Nephron progenitor cell (in vitro differentiated cells): Measurements from ENCODE around the gene G2E3.
"Not testable (repeated sequence)": the region's sequence is repeated elsewhere in the genome, so short reads cannot be mapped to it uniquely, and the experiment has no call there.

Source experiments
- DNase-seq: peaks from one replicate; pipeline ENCODE4 v3.0.0; 2021
- H3K27ac Mint-ChIP-seq: 2 replicates; pipeline ENCODE4 v1.8.0; 2021; ENCODE audit warnings: mild to moderate bottlenecking, moderate library complexity, mixed read lengths
- H3K27me3 Mint-ChIP-seq: 2 replicates; pipeline ENCODE4 v1.8.0; 2021; ENCODE audit warnings: mild to moderate bottlenecking, low read depth, mixed read lengths; ENCODE audit not compliant: poor library complexity
- H3K36me3 Mint-ChIP-seq: 2 replicates; pipeline ENCODE4 v1.8.0; 2021; ENCODE audit warnings: low read depth, mixed read lengths
- H3K4me1 Mint-ChIP-seq: 2 replicates; pipeline ENCODE4 v1.8.0; 2021; ENCODE audit warnings: mixed read lengths
- H3K4me3 Mint-ChIP-seq: 2 replicates; pipeline ENCODE4 v1.8.0; 2021; ENCODE audit warnings: mild to moderate bottlenecking, moderate library complexity, mixed read lengths
- H3K9me3 Mint-ChIP-seq: 2 replicates; pipeline ENCODE4 v1.8.0; 2021; ENCODE audit warnings: mild to moderate bottlenecking, moderate library complexity, mixed read lengths
- TF ChIP-seq, protein P1 (sequence below): fragments of 200-600 bp; sonication (generic); IDR thresholded peaks from 2 replicates; pipeline ENCODE4 v1.5.0; 2021; ENCODE audit warnings: antibody characterized with exemption

Gene G2E3

DNA sequence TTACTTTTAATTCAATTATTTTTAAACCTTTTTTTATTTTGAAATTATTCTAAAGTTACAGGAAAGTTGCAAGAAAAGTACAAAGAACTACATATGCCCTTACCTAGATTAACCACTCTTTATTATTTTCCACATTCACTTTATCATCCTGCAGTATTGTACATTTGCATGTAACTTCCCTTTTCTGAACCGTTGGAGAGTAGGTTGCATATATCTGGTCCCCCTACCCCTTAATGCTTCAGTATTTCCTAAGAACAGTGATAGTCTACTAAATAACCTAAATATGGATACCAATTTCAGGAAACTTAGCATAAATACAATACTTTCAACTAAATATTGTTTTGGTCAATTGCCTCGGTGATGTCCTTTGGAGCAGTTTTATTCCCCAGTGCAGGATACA, 15.0 kb downstream of the G2E3 start:
- no peak overlapping the region for H3K27ac Mint-ChIP-seq
- peaks cover 14% of the 10 kb centered on the region for H3K4me1 Mint-ChIP-seq
- TF ChIP-seq, protein P1, sequence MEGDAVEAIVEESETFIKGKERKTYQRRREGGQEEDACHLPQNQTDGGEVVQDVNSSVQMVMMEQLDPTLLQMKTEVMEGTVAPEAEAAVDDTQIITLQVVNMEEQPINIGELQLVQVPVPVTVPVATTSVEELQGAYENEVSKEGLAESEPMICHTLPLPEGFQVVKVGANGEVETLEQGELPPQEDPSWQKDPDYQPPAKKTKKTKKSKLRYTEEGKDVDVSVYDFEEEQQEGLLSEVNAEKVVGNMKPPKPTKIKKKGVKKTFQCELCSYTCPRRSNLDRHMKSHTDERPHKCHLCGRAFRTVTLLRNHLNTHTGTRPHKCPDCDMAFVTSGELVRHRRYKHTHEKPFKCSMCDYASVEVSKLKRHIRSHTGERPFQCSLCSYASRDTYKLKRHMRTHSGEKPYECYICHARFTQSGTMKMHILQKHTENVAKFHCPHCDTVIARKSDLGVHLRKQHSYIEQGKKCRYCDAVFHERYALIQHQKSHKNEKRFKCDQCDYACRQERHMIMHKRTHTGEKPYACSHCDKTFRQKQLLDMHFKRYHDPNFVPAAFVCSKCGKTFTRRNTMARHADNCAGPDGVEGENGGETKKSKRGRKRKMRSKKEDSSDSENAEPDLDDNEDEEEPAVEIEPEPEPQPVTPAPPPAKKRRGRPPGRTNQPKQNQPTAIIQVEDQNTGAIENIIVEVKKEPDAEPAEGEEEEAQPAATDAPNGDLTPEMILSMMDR, result no peak

DNA sequence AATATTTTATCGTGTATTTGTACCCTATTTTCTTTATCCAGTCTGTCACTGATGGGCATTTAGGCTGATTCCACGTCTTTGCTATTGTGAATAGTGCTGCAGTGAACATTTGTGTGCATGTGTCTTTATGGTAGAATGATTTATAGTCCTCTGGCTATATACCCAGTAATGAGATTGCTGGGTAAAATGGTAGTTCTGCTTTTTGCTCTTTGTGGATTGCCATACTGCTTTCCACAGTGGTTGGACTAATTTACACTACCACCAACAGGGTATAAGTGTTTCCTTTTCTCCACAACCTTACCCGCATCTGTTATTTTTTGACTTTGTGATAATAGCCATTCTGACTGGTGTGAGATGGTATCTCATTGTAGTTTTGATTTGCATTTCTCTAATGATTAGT, 15.8 kb downstream of the G2E3 start:
- not testable (repeated sequence) for H3K4me3 Mint-ChIP-seq, H3K27ac Mint-ChIP-seq, DNase-seq, H3K27me3 Mint-ChIP-seq, H3K4me1 Mint-ChIP-seq
- H3K36me3 Mint-ChIP-seq, result peaks cover 90% of the 10 kb centered on the region
- H3K9me3 Mint-ChIP-seq, result peaks cover 43% of the 10 kb centered on the region

More for the DNA sequence above, 15.0 kb downstream of the G2E3 start:
- no peak for DNase-seq
- H3K4me3 Mint-ChIP-seq, result no peak overlapping the region
- H3K27me3 Mint-ChIP-seq, result no peaks in the 10 kb centered on the region
- peaks cover 43% of the 10 kb centered on the region for H3K9me3 Mint-ChIP-seq
- H3K36me3 Mint-ChIP-seq, result peaks cover 90% of the 10 kb centered on the region

DNA sequence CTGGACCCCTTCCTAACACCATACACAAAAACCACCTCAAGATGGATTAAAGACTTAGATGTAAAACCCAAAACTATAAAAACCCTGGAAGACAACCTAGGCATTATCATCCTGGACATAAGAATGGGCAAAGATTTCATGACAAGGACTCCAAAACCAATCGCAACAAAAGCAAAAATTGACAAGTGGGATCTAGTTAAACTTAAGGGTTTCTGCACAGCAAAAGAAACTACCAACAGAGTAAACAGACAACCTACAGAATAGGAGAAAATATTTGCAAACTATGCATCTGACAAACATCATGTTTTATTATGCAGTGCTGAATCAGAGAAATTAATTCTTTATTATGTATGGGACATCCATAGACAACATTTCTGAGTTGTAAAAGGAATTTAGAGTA, 17.4 kb downstream of the G2E3 start:
- not testable (repeated sequence) for H3K4me1 Mint-ChIP-seq, DNase-seq, H3K27ac Mint-ChIP-seq, H3K27me3 Mint-ChIP-seq, H3K4me3 Mint-ChIP-seq
- H3K9me3 Mint-ChIP-seq, result peaks cover 43% of the 10 kb centered on the region
- H3K36me3 Mint-ChIP-seq, result peaks cover 88% of the 10 kb centered on the region

DNA sequence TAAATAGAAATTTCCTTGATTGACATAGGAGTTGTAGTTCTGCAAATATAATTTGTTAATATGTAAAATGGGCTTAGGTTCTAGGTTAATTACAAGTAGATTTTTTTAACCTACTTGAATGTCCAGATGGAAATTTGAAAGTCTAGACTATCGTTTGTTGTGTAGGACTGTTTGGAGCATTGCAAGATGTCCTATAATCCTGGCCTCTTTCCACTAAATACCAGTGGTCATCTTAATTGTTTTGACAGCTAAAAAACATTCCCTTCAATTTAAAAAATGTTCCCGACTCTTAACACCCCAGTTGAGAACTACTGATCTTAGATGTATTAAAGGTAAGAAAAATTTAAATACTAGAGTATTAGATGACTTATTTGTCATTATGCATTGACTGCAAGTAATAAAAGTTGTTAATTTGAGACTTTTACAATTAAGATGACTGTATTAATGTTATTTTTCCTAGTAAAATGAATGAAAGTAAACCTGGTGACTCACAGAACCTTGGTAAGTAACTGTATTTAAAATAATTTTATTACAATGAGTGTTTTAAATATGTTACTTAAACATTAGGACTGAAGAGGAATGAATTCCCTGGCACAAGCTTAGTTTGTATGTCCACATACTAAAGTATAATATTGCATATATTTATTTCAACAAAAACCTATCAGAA, 21.8 kb downstream of the G2E3 start:
- no peak overlapping the region for H3K27ac Mint-ChIP-seq
- H3K9me3 Mint-ChIP-seq, result peaks cover 63% of the 10 kb centered on the region
- no peaks in the 10 kb centered on the region for H3K27me3 Mint-ChIP-seq

DNA sequence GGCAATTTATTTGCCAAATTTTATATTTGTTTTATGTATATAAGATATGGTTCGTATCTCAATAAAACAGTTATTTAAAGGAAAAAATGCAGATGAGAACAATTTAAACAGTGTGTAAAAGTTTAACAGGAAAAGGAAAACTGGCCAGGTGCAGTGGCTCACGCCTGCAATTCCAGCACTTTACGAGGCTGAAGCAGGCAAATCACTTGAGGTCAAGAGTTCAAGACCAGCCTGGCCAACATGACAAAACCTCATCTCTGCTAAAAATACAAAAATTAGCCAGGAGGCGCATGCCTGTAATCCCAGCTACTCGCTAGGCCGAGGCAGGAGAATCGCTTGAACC, 22.3 kb downstream of the G2E3 start:
- H3K27me3 Mint-ChIP-seq, result no peaks in the 10 kb centered on the region
- H3K27ac Mint-ChIP-seq, result no peak overlapping the region
- no peak for DNase-seq
- H3K9me3 Mint-ChIP-seq, result peaks cover 63% of the 10 kb centered on the region
- H3K4me1 Mint-ChIP-seq, result no peaks in the 10 kb centered on the region
- H3K36me3 Mint-ChIP-seq, result peaks cover 88% of the 10 kb centered on the region
- no peak overlapping the region for H3K4me3 Mint-ChIP-seq
- TF ChIP-seq, protein P1, result no peak

More for the DNA sequence above, 21.8 kb downstream of the G2E3 start:
- TF ChIP-seq, protein P1, result no peak
- peaks cover 88% of the 10 kb centered on the region for H3K36me3 Mint-ChIP-seq
- H3K4me3 Mint-ChIP-seq, result no peak overlapping the region
- no peak for DNase-seq
- no peaks in the 10 kb centered on the region for H3K4me1 Mint-ChIP-seq

DNA sequence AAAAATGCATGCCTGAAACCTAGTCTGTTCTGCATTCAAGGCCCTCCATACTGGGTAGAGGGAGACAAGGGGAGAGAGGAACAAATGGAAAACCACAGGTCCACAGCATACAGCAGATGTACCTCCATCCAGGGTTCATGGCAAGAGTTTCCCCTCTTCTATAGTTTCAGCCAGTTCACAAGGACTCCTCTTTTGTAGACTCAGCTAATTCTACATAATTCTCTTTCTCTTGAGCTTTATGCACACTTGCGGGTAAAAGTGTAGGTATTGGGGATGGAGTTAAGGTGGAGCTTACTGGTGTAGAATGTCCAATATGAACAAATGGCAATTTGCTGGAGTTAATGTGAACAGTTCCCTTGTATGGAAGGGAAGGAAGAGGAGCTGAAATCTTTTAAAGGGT, 23.4 kb downstream of the G2E3 start:
- Mint-ChIP-seq H3K27me3 (no peaks in the 10 kb centered on the region), H3K9me3 (peaks cover 62% of the 10 kb centered on the region), H3K4me3 (no peak overlapping the region), H3K27ac (no peak overlapping the region), H3K4me1 (no peaks in the 10 kb centered on the region), H3K36me3 (peaks cover 91% of the 10 kb centered on the region)
- TF ChIP-seq, protein P1, result no peak
- no peak for DNase-seq

DNA sequence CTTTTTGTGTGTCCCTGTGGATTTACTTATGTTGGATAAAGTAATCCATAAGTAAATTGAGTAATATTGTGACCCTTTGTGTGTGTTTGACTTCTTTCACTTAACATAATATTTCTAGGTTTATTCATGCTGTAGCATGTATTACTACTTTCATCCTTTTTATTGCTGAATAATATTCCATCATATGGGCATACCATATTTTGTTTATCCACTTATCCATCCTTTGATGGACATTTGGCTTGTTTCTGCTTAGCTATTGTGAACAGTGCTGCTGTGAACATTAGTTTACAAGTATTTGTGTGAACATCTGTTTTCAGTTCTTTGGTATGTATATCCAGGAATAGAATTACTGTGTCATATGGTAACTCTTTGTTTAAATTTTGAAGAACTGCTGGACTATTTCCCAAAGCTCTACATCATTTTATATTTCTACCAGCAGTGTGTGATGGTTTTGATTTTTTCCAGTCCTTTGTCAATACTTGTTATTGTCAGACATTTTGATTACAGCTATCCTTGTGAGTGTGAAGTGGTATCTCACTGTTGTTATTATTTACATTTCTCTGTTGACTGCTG, 25.2 kb downstream of the G2E3 start:
- no peak overlapping the region for H3K4me3 Mint-ChIP-seq

More for the DNA sequence above, 25.2 kb downstream of the G2E3 start:
- Mint-ChIP-seq H3K27ac (no peak overlapping the region), H3K27me3 (no peaks in the 10 kb centered on the region), H3K36me3 (peaks cover 82% of the 10 kb centered on the region), H3K9me3 (peaks cover 49% of the 10 kb centered on the region), H3K4me1 (no peaks in the 10 kb centered on the region)
- TF ChIP-seq, protein P1, result no peak
- no peak for DNase-seq
